ENCODE measurements around the gene MACROD2.

DNA sequence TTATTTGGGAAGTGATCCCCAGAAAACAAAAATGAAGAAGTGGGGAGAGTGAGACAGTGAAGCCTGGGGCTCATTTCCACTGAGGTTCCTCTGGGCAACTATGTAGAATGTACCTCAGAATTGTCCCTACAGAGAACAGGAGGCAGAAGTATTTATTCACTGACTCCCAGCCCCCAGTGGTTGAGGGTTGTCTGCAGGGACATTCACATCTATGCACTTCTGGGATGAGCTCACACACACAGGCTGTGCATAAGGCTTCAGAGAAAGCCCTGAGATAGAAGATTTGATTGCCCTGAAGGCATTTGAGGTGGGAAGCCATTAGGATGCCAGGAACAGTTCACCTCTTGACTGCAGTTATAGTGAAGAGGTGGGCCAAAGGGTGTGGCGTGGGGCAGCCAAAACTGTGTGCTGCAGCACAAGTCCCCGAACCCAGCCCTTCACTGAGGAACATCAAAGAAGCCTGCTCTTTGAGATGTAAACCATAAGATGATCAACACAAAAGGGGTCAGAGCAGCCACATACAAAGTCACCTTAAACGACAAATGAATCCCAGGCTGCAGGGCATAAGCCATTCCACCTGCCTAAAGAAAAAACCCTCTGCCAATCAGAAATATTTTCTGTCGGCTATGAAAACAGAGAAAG is 1195.9 kb downstream of the MACROD2 start:
- TF ChIP-seq, protein P1, sequence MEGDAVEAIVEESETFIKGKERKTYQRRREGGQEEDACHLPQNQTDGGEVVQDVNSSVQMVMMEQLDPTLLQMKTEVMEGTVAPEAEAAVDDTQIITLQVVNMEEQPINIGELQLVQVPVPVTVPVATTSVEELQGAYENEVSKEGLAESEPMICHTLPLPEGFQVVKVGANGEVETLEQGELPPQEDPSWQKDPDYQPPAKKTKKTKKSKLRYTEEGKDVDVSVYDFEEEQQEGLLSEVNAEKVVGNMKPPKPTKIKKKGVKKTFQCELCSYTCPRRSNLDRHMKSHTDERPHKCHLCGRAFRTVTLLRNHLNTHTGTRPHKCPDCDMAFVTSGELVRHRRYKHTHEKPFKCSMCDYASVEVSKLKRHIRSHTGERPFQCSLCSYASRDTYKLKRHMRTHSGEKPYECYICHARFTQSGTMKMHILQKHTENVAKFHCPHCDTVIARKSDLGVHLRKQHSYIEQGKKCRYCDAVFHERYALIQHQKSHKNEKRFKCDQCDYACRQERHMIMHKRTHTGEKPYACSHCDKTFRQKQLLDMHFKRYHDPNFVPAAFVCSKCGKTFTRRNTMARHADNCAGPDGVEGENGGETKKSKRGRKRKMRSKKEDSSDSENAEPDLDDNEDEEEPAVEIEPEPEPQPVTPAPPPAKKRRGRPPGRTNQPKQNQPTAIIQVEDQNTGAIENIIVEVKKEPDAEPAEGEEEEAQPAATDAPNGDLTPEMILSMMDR (IDR thresholded peaks at IDR 0.05) = no peak
- TF ChIP-seq POLR2A (IDR thresholded peaks at IDR 0.05) (no peak), EP300 (IDR thresholded peaks at IDR 0.05; ENCODE audit: low read depth) (no peak), POLR2AphosphoS5 (IDR thresholded peaks at IDR 0.05) (no peak)
